A673 (cell line): ENCODE data around the gene KRT72.

Experiments used
- CTCF ChIP-seq: fragments of 300-800, 200-600 bp; sonication (generic); conservative IDR thresholded peaks from 2 replicates; pipeline ENCODE4 v1.5.1; 2017; ENCODE audit warnings: low read depth, mild to moderate bottlenecking, antibody characterized with exemption, low read length, moderate library complexity, mixed read lengths
- EZH2 ChIP-seq: fragments of 200-600 bp; sonication (generic); IDR thresholded peaks from 2 replicates; pipeline ENCODE4 v1.6.1; 2017; ENCODE audit warnings: borderline replicate concordance, low read depth, mild to moderate bottlenecking, mixed read lengths, antibody characterized with exemption, low read length; ENCODE audit not compliant: poor library complexity, severe bottlenecking

- TF ChIP-seq CTCF (no peak), EZH2 (no peak)
Measured at GRCh38 chr12:52575256-52575655, 26.0 kb downstream of the KRT72 start.
